HCT116 (cell line): ENCODE results near the gene MARCKSL1. TPM values are rescaled to one million over a fixed set of nuclear protein-coding genes. Genes with fewer than 3 reads are reported as not detected.

Experiments used
- ATAC-seq: fragments of 200-7000 bp; cut with Tn5 transposase; 2 replicates; pipeline ENCODE4 v1.9.1; 2020; ENCODE audit warnings: mild to moderate bottlenecking, moderate library complexity
- BruUV-seq: library from RNA; stranded (reverse); fragments of 400-500 nt; replicated peaks from 2 replicates; lab custom pipeline; 2021; lab: Mats Ljungman, UMichigan
- CTCF ChIA-PET: fragments of 300-600 bp; sonication (Branson Sonifier 250); formaldehyde crosslinking; loops from one replicate; lab custom pipeline; 2021; ENCODE audit warnings: antibody characterized with exemption; lab: Charles Lee
- POLR2A ChIA-PET: fragments of 300-600, 350-600 bp; sonication (Branson Sonifier 250); formaldehyde crosslinking; loops from one replicate; lab custom pipeline; 2021; ENCODE audit warnings: antibody characterized with exemption; lab: Charles Lee
- RAD21 ChIA-PET, 2 experiments: fragments of 300-600 bp; sonication (Branson Sonifier 250); formaldehyde crosslinking; loops; one replicate each; lab custom pipeline; 2023; ENCODE audit warnings: low total read pairs in 2 of 2; ENCODE audit not compliant: uncharacterized antibody in 2 of 2, unreplicated experiment in 2 of 2, low non-redundant PET in 1 of 2; lab: Charles Lee
- DNase-seq: peaks from one replicate; pipeline ENCODE4 v3.0.0-alpha.2; 2010; ENCODE audit warnings: low read depth, low spot score
- H2AFZ ChIP-seq: fragments of 200-600 bp; shearing (Covaris generic), sonication (generic); 2 replicates; pipeline ENCODE4 v1.6.1; 2017; ENCODE audit warnings: low read depth, mixed run types, mixed read lengths, antibody characterized with exemption, low read length; ENCODE audit not compliant: poor library complexity, severe bottlenecking
- H3K27ac ChIP-seq: 2 replicates; pipeline ENCODE4 v1.5.1; 2012; ENCODE audit warnings: low read depth, low read length
- H3K27me3 ChIP-seq: fragments of 200-600 bp; sonication (generic); 2 replicates; pipeline ENCODE4 v1.6.1; 2016; ENCODE audit warnings: mixed run types, low read length, mixed read lengths; ENCODE audit not compliant: insufficient read depth
- H3K36me3 ChIP-seq, 2 experiments: fragments of 200-500 bp in 1 of 2; fragments of 200-600 bp in 1 of 2; sonication (Bioruptor generic) in 1 of 2; sonication (generic) in 1 of 2; 2 replicates each; pipeline versions ENCODE4 v1.5.1 to v1.6.1; 2014 to 2016; ENCODE audit warnings: low read length in 2 of 2, inconsistent platforms in 1 of 2, mixed read lengths in 1 of 2, mixed run types in 1 of 2; ENCODE audit not compliant: insufficient read depth in 2 of 2, control insufficient read depth in 1 of 2
- H3K4me1 ChIP-seq, 2 experiments: fragments of 200-600 bp in 1 of 2; sonication (generic) in 1 of 2; 2 replicates each; pipeline versions ENCODE4 v1.5.1 to v1.6.1; 2012 to 2017; ENCODE audit warnings: low read length in 2 of 2, inconsistent platforms in 1 of 2, mild to moderate bottlenecking in 1 of 2, mixed read lengths in 1 of 2, mixed run types in 1 of 2, moderate library complexity in 1 of 2; ENCODE audit not compliant: insufficient read depth in 2 of 2, control insufficient read depth in 1 of 2
- H3K4me2 ChIP-seq: fragments of 200-600 bp; sonication (generic); 2 replicates; pipeline ENCODE4 v1.6.1; 2017; ENCODE audit warnings: mixed run types, low read length, mixed read lengths
- H3K4me3 ChIP-seq, 2 experiments: fragments of 200-600 bp in 1 of 2; sonication (generic) in 1 of 2; replicated peaks in 1 of 2; 2 replicates each; pipeline ENCODE4 v1.5.1; 2011 to 2016; ENCODE audit warnings: low read length in 2 of 2, control low read depth in 1 of 2, low read depth in 1 of 2, mild to moderate bottlenecking in 1 of 2, mixed read lengths in 1 of 2, mixed run types in 1 of 2
- H3K79me2 ChIP-seq: fragments of 200-600 bp; sonication (generic); 2 replicates; pipeline ENCODE4 v1.6.1; 2017; ENCODE audit warnings: mild to moderate bottlenecking, mixed run types, low read length, moderate library complexity, mixed read lengths; ENCODE audit not compliant: insufficient read depth
- H3K9ac ChIP-seq: fragments of 200-600 bp; sonication (generic); 2 replicates; pipeline ENCODE4 v1.6.1; 2016; ENCODE audit warnings: low read length, mixed read lengths
- H3K9me2 ChIP-seq: fragments of 200-600 bp; sonication (generic), shearing (Covaris generic); 2 replicates; pipeline ENCODE4 v1.6.1; 2017; ENCODE audit warnings: mixed run types, mild to moderate bottlenecking, moderate library complexity; ENCODE audit not compliant: insufficient read depth
- H3K9me3 ChIP-seq, 2 experiments: fragments of 200-500 bp in 1 of 2; fragments of 200-600 bp in 1 of 2; sonication (Bioruptor generic) in 1 of 2; sonication (generic) in 1 of 2; 2 replicates each; pipeline ENCODE4 v1.6.1; 2014 to 2017; ENCODE audit warnings: low read length in 2 of 2, mixed read lengths in 2 of 2, inconsistent platforms in 1 of 2, low read depth in 1 of 2, mild to moderate bottlenecking in 1 of 2, mixed run types in 1 of 2, moderate library complexity in 1 of 2; ENCODE audit not compliant: control insufficient read depth in 1 of 2, insufficient read depth in 1 of 2
- H4K20me1 ChIP-seq: fragments of 200-600 bp; sonication (generic), shearing (Covaris generic); 2 replicates; pipeline ENCODE4 v1.6.1; 2017; ENCODE audit warnings: mixed run types, mild to moderate bottlenecking, moderate library complexity; ENCODE audit not compliant: insufficient read depth
- EZH2 ChIP-seq: fragments of 200-600 bp; sonication (generic); IDR thresholded peaks from 2 replicates; pipeline ENCODE4 v1.6.1; 2017; ENCODE audit warnings: antibody characterized with exemption, mixed run types
- POLR2A ChIP-seq: IDR thresholded peaks from 2 replicates; pipeline ENCODE4 v1.7.0; 2011; ENCODE audit warnings: borderline replicate concordance; ENCODE audit not compliant: insufficient read depth, insufficient read length; ENCODE audit errors: extremely low read depth
- RAD21 ChIP-seq: IDR thresholded peaks from 2 replicates; pipeline ENCODE4 v1.6.1; 2012; ENCODE audit warnings: low read depth, mild to moderate bottlenecking
- SIN3A ChIP-seq: IDR thresholded peaks from 2 replicates; pipeline ENCODE4 v1.6.1; 2012; ENCODE audit warnings: low read depth
- TCF7L2 ChIP-seq: IDR thresholded peaks from 2 replicates; pipeline ENCODE4 v1.7.0; 2011; ENCODE audit warnings: borderline replicate concordance, inconsistent platforms; ENCODE audit not compliant: insufficient read depth, insufficient read length; ENCODE audit errors: extremely low read depth
- YY1 ChIP-seq: IDR thresholded peaks from 2 replicates; pipeline ENCODE4 v1.6.1; 2011; ENCODE audit warnings: low read length, low read depth, moderate library complexity, mild to moderate bottlenecking; ENCODE audit not compliant: insufficient replicate concordance; ENCODE audit errors: extremely low read depth
- intact Hi-C: fragments of 100-400 bp; cut with micrococcal nuclease; formaldehyde crosslinking; loops from 2 replicates; pipeline ENCODE4 v1.10.0; 2022
- total RNA-seq: library from RNA; stranded (reverse); gene quantifications from one replicate; pipeline ENCODE4 v1.2.1, GENCODE V29; 2021; ENCODE audit not compliant: unreplicated experiment
- TF ChIP-seq, protein P1 (sequence below): IDR thresholded peaks from 2 replicates; pipeline ENCODE4 v1.6.1; 2011; ENCODE audit warnings: mild to moderate bottlenecking, low read length, moderate library complexity; ENCODE audit not compliant: insufficient replicate concordance; ENCODE audit errors: extremely low read depth
- TF ChIP-seq, protein P2 (sequence below): IDR thresholded peaks from 2 replicates; pipeline ENCODE4 v1.6.1; 2012; ENCODE audit warnings: low read depth
- TF ChIP-seq, protein P3 (sequence below), 3 experiments: fragments of 200-600 bp in 1 of 3; sonication (generic) in 1 of 3; IDR thresholded peaks in 2 of 3; conservative IDR thresholded peaks in 1 of 3; 2 replicates each; pipeline ENCODE4 v1.5.1; 2012 to 2017; ENCODE audit warnings: low read depth in 2 of 3, low read length in 2 of 3, antibody characterized with exemption in 1 of 3, borderline replicate concordance in 1 of 3, control low read depth in 1 of 3, mild to moderate bottlenecking in 1 of 3, mixed read lengths in 1 of 3, mixed run types in 1 of 3, moderate library complexity in 1 of 3; ENCODE audit not compliant: insufficient read depth in 1 of 3
- TF ChIP-seq, protein P4 (sequence below): IDR thresholded peaks from 2 replicates; pipeline ENCODE4 v1.6.1; 2012

The MARCKSL1 gene
- total RNA-seq, 1 experiment from 2014 or later = 127 TPM

DNA sequence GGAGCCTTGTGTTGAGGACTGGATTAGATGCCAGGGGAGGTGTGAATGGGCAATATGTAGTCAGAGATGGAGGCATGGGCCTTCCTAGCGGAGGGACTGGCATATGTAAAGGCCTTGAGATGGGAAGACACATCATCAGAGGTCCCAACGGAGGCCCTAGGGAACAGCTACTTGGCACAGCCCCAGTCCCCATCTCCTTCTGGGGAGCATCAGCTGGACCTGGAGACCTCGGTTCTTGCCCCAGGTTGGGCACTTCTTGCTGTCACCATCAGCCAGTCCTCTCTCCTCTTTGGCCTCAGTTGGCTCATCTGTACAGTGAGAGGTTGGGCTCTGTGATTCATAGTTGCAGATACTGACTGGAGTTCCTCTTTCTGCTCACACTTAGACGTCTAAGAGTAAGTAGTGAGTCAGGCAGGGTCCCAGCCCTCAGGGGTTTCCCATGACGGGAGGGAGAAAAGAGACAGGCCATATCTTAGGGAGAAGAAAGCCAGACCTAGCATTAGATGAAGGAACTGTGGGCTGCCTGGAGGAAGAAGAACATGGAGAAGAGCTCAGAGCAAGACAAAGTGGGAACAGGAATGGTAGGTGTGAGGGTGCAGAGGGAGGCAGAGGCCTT, 3.4 kb upstream of the MARCKSL1 start:
- Histone ChIP-seq H4K20me1 (no peaks in the 10 kb centered on the region), H3K36me3 (peaks cover 0 to 1% of the 10 kb centered on the region in 2 experiments; a peak in 1 of 4 replicates), H3K4me2 (no peak overlapping the region), H3K79me2 (peaks cover 10% of the 10 kb centered on the region), H3K9me3 (no peaks in the 10 kb centered on the region), H3K27ac (no peak overlapping the region), H2AFZ (no peak overlapping the region), H3K4me1 (peaks cover 3 to 31% of the 10 kb centered on the region in 2 experiments; a peak in 3 of 4 replicates), H3K4me3 (no peak overlapping the region), H3K9ac (no peak overlapping the region), H3K27me3 (no peaks in the 10 kb centered on the region), H3K9me2 (no peaks in the 10 kb centered on the region)
- no peak for ATAC-seq
- intact Hi-C loops = no loop called here
- ChIA-PET RAD21 (no interaction called here), POLR2A (no interaction called here), CTCF (no interaction called here)
- TF ChIP-seq, protein P1, sequence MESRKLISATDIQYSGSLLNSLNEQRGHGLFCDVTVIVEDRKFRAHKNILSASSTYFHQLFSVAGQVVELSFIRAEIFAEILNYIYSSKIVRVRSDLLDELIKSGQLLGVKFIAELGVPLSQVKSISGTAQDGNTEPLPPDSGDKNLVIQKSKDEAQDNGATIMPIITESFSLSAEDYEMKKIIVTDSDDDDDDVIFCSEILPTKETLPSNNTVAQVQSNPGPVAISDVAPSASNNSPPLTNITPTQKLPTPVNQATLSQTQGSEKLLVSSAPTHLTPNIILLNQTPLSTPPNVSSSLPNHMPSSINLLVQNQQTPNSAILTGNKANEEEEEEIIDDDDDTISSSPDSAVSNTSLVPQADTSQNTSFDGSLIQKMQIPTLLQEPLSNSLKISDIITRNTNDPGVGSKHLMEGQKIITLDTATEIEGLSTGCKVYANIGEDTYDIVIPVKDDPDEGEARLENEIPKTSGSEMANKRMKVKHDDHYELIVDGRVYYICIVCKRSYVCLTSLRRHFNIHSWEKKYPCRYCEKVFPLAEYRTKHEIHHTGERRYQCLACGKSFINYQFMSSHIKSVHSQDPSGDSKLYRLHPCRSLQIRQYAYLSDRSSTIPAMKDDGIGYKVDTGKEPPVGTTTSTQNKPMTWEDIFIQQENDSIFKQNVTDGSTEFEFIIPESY = no peak
- no peak for TF ChIP-seq RAD21
- no TSS peak for BruUV-seq
- DNase-seq = no peak

DNA sequence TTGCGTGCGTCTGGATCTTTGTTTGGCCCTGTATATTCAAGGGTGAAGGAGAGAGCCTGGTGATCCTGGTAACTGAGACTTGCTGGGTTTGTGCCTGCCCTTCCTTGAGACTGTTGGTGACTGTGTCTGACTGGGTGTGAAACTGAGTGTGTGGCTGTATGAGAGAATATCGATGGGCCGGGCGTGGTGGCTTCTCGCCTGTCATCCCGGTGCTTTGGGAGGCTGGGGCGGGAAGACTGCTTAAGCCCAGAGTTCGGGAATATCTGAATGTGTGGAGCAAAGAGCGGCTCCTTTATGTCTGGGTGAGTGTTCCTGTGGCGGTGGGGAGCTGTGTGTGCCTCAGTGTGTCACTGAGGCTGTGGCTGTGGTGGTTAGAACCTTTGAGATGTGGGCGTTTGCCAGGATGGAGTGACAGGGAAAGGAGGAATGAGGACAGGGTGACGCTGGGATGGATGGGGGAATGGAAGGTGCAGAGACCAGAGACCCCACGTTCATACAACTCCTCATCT, 2.7 kb upstream of the MARCKSL1 start:
- peaks cover 17% of the 10 kb centered on the region for H3K79me2 ChIP-seq
- H3K4me3 ChIP-seq = no peak overlapping the region
- DNase-seq (no peak), ATAC-seq (no peak)
- no peak overlapping the region for H3K9ac ChIP-seq
- no peak overlapping the region for H2AFZ ChIP-seq
- ChIA-PET POLR2A (no interaction called here), CTCF (no interaction called here), RAD21 (no interaction called here)
- no peaks in the 10 kb centered on the region for H4K20me1 ChIP-seq
- BruUV-seq = no TSS peak
- H3K27me3 ChIP-seq = no peaks in the 10 kb centered on the region
- no peaks in the 10 kb centered on the region for H3K9me3 ChIP-seq
- H3K9me2 ChIP-seq = no peaks in the 10 kb centered on the region
- intact Hi-C loops = no loop called here
- peaks cover 3 to 39% of the 10 kb centered on the region in 2 experiments; a peak in 3 of 4 replicates for H3K4me1 ChIP-seq
- H3K27ac ChIP-seq = no peak overlapping the region
- peaks cover 0 to 9% of the 10 kb centered on the region in 2 experiments; a peak in 1 of 4 replicates for H3K36me3 ChIP-seq
- no peak overlapping the region for H3K4me2 ChIP-seq
- no peak for TF ChIP-seq RAD21
- no peak for TF ChIP-seq TCF7L2
- no peak for TF ChIP-seq SIN3A
- TF ChIP-seq POLR2A = no peak
- no peak for TF ChIP-seq YY1
- TF ChIP-seq, protein P2, sequence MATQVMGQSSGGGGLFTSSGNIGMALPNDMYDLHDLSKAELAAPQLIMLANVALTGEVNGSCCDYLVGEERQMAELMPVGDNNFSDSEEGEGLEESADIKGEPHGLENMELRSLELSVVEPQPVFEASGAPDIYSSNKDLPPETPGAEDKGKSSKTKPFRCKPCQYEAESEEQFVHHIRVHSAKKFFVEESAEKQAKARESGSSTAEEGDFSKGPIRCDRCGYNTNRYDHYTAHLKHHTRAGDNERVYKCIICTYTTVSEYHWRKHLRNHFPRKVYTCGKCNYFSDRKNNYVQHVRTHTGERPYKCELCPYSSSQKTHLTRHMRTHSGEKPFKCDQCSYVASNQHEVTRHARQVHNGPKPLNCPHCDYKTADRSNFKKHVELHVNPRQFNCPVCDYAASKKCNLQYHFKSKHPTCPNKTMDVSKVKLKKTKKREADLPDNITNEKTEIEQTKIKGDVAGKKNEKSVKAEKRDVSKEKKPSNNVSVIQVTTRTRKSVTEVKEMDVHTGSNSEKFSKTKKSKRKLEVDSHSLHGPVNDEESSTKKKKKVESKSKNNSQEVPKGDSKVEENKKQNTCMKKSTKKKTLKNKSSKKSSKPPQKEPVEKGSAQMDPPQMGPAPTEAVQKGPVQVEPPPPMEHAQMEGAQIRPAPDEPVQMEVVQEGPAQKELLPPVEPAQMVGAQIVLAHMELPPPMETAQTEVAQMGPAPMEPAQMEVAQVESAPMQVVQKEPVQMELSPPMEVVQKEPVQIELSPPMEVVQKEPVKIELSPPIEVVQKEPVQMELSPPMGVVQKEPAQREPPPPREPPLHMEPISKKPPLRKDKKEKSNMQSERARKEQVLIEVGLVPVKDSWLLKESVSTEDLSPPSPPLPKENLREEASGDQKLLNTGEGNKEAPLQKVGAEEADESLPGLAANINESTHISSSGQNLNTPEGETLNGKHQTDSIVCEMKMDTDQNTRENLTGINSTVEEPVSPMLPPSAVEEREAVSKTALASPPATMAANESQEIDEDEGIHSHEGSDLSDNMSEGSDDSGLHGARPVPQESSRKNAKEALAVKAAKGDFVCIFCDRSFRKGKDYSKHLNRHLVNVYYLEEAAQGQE = no peak
- TF ChIP-seq, protein P3, sequence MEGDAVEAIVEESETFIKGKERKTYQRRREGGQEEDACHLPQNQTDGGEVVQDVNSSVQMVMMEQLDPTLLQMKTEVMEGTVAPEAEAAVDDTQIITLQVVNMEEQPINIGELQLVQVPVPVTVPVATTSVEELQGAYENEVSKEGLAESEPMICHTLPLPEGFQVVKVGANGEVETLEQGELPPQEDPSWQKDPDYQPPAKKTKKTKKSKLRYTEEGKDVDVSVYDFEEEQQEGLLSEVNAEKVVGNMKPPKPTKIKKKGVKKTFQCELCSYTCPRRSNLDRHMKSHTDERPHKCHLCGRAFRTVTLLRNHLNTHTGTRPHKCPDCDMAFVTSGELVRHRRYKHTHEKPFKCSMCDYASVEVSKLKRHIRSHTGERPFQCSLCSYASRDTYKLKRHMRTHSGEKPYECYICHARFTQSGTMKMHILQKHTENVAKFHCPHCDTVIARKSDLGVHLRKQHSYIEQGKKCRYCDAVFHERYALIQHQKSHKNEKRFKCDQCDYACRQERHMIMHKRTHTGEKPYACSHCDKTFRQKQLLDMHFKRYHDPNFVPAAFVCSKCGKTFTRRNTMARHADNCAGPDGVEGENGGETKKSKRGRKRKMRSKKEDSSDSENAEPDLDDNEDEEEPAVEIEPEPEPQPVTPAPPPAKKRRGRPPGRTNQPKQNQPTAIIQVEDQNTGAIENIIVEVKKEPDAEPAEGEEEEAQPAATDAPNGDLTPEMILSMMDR (IDR thresholded peaks at IDR 0.05 in 2 of 3, conservative IDR thresholded peaks at IDR 0.05 in 1 of 3; ENCODE audit: borderline replicate concordance in 1 of 3, insufficient read depth in 1 of 3, low read depth in 2 of 3, low read length in 2 of 3) = no peak
- no peak for TF ChIP-seq EZH2
- TF ChIP-seq, protein P4, sequence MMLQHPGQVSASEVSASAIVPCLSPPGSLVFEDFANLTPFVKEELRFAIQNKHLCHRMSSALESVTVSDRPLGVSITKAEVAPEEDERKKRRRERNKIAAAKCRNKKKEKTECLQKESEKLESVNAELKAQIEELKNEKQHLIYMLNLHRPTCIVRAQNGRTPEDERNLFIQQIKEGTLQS = no peak
